HG03045 (cell line): ENCODE data around the gene TREH.
"Not testable (repeated sequence)": the region's sequence is repeated elsewhere in the genome, so short reads cannot be mapped to it uniquely, and the experiment has no call there.

Experiments
- ATAC-seq: cut with Tn5 transposase; IDR thresholded peaks from one replicate; pipeline ENCODE4 v1.9.1; 2021; ENCODE audit warnings: mild to moderate bottlenecking, moderate library complexity; ENCODE audit not compliant: unreplicated experiment

The TREH gene

DNA sequence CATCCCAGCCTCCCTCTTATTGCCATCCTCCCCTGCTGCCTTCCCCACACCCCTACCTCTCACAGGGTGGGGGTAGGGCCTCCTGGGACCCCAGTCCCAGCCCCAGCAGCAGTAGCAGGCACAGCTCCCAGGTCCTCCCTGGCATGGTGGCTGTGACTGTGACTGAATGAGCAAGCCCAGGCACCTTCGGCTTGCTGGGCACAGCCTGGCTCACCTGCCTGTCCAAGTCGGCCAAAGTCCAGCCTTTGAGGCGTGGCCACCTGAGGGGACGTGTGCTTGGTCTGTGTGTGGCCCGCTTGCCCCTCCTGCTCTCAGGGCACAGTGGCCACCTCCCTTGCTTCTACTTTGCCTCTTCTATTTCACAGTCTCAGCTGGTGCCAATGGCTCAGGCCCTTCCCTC, at the start of gene TREH:
Gene TREH, minus strand, starts transcription at position 168 of the 400 bp plus-strand sequence. Its CDS starts 23 bp downstream, at position 145.
- ATAC-seq: no peak

DNA sequence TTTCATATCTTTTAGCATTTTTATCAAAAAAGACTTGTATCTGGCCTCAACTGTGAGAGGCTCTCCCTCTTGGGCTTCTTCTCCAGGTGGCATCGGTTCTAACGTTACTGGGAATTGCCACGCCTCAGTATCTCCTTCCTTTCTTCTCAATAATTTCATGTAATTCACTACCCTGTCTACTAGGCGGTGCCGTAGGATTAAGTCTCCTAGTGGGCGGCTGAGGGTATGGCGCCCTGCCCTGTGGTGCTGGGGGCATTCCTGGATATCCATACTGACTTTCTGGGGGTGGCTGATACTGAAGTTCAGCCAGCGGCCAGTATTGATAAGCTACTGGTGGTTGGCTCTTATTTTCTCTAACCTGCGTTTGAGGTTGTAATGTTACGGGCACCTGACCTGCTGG, 48.7 kb upstream of the TREH start:
- not testable (repeated sequence) for ATAC-seq

DNA sequence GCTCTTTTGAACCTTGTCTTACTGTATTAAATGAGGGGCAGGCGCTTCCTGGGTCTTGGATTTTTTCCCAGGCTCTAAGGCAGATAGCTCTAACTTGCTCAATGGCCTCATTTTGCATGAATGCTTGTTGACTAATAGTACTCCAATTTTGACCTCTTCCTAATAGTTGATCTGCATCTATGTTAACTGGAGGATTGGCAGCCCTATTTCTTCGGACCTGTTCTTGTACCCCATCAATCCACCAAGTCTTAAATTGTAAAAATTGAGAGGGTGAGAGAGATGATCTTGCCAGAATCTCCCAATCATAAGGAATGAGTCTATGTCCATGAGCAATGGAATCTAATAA, 48.2 kb upstream of the TREH start:
- ATAC-seq: not testable (repeated sequence)

DNA sequence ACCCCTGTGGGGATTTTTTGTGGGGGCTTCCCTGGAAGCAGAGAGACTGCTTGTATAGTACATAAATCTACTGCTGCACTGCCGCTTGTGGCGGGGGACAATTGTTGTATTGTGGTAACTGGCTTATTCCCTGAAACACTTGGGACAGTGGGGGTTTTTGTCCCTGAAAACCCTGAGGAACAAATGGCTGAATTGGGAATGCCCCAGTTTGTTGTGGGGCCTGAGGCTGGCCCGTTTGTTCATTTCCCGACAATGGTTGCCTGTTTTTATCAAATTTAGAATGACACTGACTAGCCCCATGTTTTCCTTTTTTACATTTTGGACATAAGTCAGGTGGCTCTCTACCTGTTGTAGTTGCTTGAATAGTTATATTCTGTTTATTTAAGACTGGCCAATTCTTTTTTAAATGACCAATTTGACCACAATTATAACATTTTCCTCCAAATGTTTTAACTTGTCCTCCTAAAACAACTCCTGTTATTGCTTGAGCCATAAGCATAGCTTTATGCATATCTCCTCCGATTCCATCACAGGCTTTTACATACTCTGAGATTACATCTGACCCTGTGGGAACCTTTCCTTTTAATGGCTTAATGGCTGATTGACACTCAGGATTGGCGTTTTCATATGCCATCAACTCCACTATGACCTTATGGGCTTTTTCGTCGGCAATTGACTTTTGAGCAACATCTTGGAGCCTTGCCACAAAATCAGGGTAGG, 47.7 kb upstream of the TREH start:
- not testable (repeated sequence) for ATAC-seq

DNA sequence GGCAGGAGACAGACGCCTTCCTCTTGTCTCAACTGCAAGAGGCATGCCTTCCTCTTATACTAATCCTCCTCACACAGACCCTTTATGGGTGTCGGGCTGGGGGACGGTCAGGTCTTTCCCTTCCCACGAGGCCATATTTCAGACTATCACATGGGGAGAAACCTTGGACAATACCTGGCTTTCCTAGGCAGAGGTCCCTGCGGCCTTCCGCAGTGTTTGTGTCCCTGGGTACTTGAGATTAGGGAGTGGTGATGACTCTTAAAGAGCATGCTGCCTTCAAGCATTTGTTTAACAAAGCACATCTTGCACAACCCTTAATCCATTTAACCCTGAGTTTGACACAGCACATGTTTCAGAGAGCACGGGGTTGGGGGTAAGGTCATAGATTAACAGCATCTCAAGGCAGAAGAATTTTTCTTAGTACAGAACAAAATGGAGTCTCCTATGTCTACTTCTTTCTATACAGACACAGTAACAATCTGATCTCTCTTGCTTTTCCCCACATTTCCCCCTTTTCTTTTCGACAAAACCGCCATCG, 42.1 kb upstream of the TREH start:
- not testable (repeated sequence) for ATAC-seq

DNA sequence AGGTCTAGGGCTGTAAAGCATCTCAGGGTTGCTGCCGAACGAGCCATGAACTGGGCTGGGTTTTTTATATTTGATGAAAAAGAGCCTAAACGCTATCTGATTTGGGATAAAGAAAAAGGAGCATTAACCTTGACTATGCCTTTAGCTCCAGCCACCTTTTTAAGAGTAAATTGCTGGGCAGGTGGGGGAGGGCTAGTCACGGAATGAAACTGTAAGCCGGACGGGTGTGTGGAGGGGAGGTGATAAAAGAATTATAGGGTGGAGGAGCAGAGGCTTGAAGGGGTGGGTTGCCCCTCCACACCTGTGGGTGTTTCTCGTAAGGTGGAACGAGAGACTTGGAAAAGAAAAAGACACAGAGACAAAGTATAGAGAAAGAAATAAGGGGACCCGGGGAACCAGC, 41.3 kb upstream of the TREH start:
- not testable (repeated sequence) for ATAC-seq

- ATAC-seq: not testable (repeated sequence)
Observed at GRCh38 chr11:118720078-118720477, 40.6 kb upstream of the TREH start.

GRCh38 chr11:118718562-118718961, 39.1 kb upstream of the TREH start:
- ATAC-seq: not testable (repeated sequence)

DNA sequence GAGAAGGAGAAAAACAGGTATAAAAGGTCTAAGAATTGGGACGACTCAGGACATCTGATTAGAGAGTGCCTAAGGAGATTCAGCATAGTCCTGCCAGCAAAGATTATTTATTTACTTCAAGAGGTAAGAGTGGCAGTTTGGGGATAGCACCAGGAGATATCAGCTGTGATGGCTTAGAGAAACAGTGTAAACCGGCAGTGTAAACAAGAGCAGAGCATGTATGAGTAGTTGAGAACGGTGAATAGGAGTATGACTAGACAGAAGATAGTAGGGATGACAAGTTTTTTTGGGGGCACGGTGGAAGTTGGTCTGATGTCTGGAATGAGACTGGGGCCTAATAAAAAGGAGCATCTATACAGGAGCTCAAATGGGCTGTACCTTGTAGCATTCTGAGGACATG, 38.3 kb upstream of the TREH start:
- ATAC-seq: not testable (repeated sequence)

DNA sequence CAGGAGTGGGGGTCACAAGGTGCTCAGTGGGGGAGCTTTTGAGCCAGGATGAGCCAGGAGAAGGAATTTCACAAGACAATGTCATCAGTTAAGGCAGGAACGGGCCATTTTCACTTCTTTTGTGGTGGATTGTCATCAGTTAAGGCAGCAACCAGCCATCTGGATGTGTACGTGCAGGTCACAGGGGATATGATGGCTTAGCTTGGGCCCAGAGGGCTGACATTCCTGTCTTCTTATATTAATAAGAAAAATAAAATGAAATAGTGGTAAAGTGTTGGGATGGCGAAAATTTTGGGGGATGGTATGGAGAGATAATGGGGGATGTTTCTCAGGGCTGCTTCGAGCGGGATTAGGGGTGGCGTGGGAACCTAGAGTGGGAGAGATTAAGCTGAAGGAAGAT, 37.8 kb upstream of the TREH start:
- not testable (repeated sequence) for ATAC-seq

- no peak for ATAC-seq
Observed at GRCh38 chr11:118715837-118716260, 36.4 kb upstream of the TREH start.

DNA sequence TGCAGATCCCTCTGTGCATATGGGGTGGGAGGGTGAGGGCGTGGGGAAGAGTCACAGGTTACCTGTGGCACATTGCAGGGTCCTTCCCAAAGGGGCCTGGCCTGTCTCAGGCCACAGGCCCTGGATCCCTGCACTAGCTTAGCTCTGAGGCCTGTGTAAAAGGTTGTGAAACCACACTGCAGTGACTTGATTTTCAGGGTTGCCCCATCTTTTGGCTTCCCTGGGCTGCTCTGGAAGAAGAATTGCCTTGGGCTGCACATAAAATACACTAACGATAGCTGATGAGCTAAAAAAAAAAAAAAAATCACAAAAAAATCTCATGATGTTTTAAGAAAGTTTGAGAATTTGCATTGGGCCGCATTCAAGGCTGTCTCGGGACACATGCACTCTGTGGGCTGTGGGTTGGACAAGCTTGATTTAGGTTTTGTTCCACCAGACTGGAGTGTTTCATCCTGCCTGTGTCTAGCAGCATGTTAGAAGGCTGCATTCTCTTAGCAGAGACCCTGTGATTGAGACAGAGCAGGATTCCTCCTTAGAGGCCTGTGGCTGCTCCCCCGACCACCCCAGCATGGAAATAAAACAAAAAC, 35.9 kb upstream of the TREH start:
- ATAC-seq: no peak

GRCh38 chr11:118714816-118715215, 35.4 kb upstream of the TREH start:
- no peak for ATAC-seq

DNA sequence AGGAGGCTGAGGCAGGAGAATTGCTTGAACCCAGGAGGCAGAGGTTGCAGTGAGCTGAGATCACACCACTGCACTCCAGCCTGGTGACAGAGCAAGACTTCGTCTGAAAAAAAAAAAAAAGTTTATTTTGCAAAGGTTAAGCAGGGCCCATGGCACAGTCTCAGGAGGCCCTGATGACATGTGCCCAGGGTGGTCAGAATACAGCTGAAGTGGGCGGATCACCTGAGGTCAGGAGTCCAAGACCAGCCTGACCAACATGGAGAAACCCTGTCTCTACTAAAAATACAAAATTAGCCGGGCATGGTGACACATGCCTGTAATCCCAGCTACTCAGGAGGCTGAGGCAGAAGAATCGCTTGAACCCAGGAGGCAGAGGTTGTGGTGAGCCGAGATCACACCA, 35.0 kb upstream of the TREH start:
- ATAC-seq: not testable (repeated sequence)

DNA sequence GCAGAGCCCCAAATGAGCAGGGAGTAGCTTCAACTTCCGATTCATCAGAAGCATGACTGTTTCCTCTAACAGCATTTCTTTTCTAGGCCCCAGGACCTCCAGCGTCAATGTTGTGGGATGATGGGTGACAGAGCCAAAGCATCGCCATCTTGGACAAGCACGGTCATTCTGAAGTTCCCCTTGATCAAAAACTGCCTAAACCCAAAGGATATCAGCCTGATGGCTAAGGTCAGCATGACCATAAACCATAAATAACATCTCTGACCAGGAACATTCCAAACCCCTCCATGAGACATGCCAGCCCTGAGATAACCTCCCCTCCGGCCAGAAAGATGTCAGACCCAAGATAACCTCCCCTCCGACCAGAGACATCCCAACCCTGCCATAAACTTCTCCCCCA, 28.8 kb upstream of the TREH start:
- no peak for ATAC-seq

DNA sequence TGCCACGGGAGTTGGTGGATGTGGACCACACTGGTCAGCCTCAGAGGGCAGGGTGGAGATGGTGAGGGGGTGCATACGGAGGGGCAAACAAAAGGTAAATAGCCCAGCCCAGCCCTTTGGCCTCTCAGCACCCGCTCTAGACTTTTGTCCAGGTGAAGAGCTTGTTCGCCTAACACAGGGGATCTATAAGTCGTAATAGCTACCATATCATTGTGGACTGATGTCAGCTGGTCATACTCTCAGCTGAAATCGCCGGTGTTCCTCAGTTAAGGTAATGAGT, 27.0 kb upstream of the TREH start:
- ATAC-seq: no peak

- ATAC-seq: no peak
Observed at GRCh38 chr11:118705791-118706545, 26.5 kb upstream of the TREH start.

DNA sequence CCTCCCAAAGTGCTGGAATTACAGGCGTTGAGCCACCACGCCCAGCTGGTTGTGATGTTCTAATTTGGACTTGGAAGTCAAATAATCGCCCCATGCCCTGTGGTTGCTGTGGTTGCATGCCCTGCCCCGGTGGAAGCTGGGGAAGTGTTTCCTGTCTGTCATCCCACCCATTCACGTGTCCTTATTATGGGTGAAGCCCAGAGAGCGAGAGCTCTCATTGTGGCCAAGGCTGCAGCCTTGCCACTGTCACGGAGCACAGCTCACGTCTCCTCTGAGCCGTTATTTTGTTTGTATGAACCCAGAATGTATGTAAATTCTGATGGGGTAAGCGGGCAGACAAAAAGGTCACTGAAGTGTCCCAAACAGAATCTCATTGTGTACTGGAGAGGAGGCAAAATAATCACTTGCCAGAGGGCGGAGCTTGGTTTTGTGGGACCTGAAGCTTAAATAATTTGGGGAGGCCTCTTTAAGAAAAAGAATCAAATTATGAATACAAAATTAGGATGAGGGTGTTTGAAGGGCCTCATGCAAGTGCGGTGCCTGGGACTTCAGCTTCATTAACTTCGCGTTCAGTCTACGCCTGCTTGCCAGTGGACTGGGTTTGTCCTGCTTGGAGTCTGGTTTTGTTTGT, 25.8 kb upstream of the TREH start:
- no peak for ATAC-seq

DNA sequence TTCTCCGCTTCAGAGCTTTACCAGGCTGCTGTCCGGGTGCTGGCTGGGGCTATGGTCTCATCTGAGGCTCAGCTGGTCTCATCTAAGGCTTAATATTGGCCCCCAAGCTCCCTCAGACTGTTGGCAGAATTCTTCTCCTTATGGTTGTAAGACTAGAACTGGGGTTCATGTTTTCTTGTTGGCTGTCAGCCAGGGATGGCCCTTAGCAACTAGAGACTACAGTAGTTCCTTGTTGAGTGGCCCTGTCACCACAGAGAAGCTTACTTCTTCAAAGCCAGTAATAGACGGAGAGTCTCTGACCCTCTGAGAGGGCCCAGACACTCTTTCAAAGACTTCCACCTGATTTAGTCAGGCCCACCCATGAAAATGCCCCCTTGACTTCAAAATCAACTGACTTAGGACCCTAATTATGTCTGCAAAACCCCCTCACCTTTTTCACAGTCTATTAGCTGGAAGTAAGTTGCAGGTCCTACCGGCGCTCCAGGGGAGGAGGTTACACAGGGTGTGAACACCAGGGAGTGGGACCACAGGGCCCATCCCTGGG, 24.2 kb upstream of the TREH start:
- no peak for ATAC-seq

- no peak for ATAC-seq
Observed at GRCh38 chr11:118699506-118700220, 20.2 kb upstream of the TREH start.

GRCh38 chr11:118697346-118697745, 17.9 kb upstream of the TREH start:
- ATAC-seq: no peak
